HG03571 (cell line): ENCODE data around the gene SRP54.
A peak's percentile ranks its signal among the peaks of the same experiment; 100 is the strongest.
"Not testable (repeated sequence)": the region's sequence is repeated elsewhere in the genome, so short reads cannot be mapped to it uniquely, and the experiment has no call there.

ENCODE experiments used
- ATAC-seq: cut with Tn5 transposase; IDR thresholded peaks from one replicate; pipeline ENCODE4 v1.9.1; 2021; ENCODE audit not compliant: unreplicated experiment

SRP54 gene

GRCh38 chr14:35046048-35046750 is 63.4 kb downstream of the SRP54 start, which contains the start of gene FAM177A1:
Gene FAM177A1 (plus strand): TSS chr14:35046272. CDS start chr14:35046464, 192 bp downstream.
- peak; percentile 93 for ATAC-seq

GRCh38 chr14:35046751-35047536 is 64.2 kb downstream of the SRP54 start:
- ATAC-seq: peak; percentile 13

GRCh38 chr14:35047976-35048513 is 65.3 kb downstream of the SRP54 start:
- ATAC-seq: no peak

GRCh38 chr14:35050652-35051051 is 67.9 kb downstream of the SRP54 start:
- ATAC-seq: no peak

GRCh38 chr14:35051796-35052195 is 69.0 kb downstream of the SRP54 start:
- no peak for ATAC-seq

- ATAC-seq: no peak
Measured at GRCh38 chr14:35052637-35053036, 69.8 kb downstream of the SRP54 start.

- ATAC-seq: not testable (repeated sequence)
Measured at GRCh38 chr14:35061113-35061791, 78.5 kb downstream of the SRP54 start.

GRCh38 chr14:35065731-35066130 is 82.9 kb downstream of the SRP54 start:
- not testable (repeated sequence) for ATAC-seq

GRCh38 chr14:35068238-35069012 is 85.6 kb downstream of the SRP54 start:
- ATAC-seq: no peak

- no peak for ATAC-seq
Measured at GRCh38 chr14:35072226-35072625, 89.4 kb downstream of the SRP54 start.

GRCh38 chr14:35073486-35073885 is 90.7 kb downstream of the SRP54 start:
- no peak for ATAC-seq

GRCh38 chr14:35078082-35078481 is 95.3 kb downstream of the SRP54 start:
- no peak for ATAC-seq
